ENCODE data around the gene ENKD1.

GRCh38 chr16:67672739-67673662 lies 6.5 kb upstream of the ENKD1 start:
- TF ChIP-seq REST (IDR thresholded peaks at IDR 0.05; ENCODE audit: unreplicated experiment) (no peak), CTCF (conservative IDR thresholded peaks at IDR 0.05; ENCODE audit: low read depth in 2 of 2) (peak; percentile 84 to 94), POLR2AphosphoS5 (IDR thresholded peaks at IDR 0.05; ENCODE audit: low read depth) (peak; percentile 32; the same call in 1 of the 2 replicates)

All from GM23338 (cell line).